ENCODE data around the gene GPATCH1. TPM values are rescaled to one million over a fixed set of nuclear protein-coding genes. Genes with fewer than 3 reads are reported as not detected.

Gene GPATCH1
- total RNA-seq, 2 donors from 2014 or later, result 6.5 to 6.6 TPM

DNA sequence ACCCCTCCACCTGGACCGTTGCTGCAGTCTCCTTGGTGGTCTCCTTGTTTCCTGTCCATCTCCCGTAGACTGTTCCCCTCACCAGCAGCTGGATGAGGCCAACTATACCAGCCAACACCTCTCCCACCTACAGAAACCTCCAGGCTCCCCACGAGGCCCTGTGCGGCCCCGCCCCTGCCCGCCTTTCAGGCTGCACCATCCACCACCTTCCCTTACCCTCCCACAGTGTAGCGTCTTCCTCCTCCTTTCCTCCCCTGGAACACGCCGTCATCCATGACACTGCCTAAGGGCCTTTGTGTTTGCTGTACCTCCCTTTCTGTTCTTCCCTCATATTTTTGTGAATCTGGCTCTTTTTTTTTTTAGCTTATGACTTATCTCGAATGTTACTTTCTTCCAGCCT, 27.2 kb downstream of the GPATCH1 start:
- TF ChIP-seq, protein P1, sequence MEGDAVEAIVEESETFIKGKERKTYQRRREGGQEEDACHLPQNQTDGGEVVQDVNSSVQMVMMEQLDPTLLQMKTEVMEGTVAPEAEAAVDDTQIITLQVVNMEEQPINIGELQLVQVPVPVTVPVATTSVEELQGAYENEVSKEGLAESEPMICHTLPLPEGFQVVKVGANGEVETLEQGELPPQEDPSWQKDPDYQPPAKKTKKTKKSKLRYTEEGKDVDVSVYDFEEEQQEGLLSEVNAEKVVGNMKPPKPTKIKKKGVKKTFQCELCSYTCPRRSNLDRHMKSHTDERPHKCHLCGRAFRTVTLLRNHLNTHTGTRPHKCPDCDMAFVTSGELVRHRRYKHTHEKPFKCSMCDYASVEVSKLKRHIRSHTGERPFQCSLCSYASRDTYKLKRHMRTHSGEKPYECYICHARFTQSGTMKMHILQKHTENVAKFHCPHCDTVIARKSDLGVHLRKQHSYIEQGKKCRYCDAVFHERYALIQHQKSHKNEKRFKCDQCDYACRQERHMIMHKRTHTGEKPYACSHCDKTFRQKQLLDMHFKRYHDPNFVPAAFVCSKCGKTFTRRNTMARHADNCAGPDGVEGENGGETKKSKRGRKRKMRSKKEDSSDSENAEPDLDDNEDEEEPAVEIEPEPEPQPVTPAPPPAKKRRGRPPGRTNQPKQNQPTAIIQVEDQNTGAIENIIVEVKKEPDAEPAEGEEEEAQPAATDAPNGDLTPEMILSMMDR (IDR thresholded peaks at IDR 0.05), result no peak
- peaks cover 36% of the 10 kb centered on the region for H3K36me3 ChIP-seq
- H3K4me1 ChIP-seq (ENCODE audit: control insufficient read depth in 1 of 2, low read depth in 2 of 2), result no peaks in the 10 kb centered on the region
- DNase-seq (ENCODE audit: low spot score) (no peak), ATAC-seq (ENCODE audit: insufficient number of reproducible peaks, low FRiP score, low read depth) (no peak)
- H3K27me3 ChIP-seq (replicated peaks; ENCODE audit: insufficient read depth), result no peaks in the 10 kb centered on the region
- no peak overlapping the region for H3K4me3 ChIP-seq
- H3K9me3 ChIP-seq, result no peaks in the 10 kb centered on the region
- no peak overlapping the region for H3K27ac ChIP-seq

DNA sequence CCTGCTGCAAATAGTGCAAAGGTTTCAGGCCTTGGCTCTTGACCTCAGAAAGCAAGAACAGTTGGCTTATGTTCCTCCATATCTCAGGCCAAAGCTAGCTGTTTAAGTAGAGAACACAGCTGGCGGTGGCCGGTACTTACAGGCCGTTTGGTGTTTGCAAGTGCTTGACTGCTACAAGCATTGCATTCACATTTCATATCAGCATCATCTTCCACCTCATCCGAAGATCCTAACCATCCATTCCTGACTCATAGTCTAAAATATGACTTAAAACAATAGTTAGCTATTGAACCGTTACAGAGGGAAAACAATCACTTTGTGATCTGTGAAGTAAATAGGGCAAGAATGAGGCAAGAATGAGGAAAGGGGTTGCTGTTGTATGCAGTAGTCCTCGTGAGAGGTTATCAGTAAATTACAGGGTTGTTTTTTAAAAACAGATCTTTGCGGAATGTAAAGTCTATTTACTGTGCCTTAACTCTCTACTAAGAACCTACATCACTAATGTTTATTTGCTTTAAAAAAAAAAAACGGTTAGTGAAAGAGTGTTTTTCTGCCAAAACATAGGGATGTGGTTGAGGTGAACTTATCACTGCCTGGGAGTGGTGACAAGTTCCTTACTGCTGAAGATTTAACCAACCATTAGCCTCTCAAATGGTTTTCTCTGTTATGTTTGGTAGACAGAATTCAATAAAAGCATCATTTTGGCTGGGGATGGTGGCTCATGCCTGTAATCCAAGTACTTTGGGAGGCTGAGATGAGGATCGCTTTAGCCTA, 29.3 kb downstream of the GPATCH1 start:
- ATAC-seq (ENCODE audit: insufficient number of reproducible peaks, low FRiP score, low read depth), result no peak
- Histone ChIP-seq H3K27ac (no peak overlapping the region), H3K36me3 (peaks cover 49% of the 10 kb centered on the region), H3K27me3 (replicated peaks; ENCODE audit: insufficient read depth) (no peaks in the 10 kb centered on the region), H3K9me3 (no peaks in the 10 kb centered on the region), H3K4me3 (no peak overlapping the region), H3K4me1 (ENCODE audit: control insufficient read depth in 1 of 2, low read depth in 2 of 2) (no peaks in the 10 kb centered on the region)
- TF ChIP-seq, protein P1 (IDR thresholded peaks at IDR 0.05), result no peak
- no peak for DNase-seq (ENCODE audit: low spot score)

DNA sequence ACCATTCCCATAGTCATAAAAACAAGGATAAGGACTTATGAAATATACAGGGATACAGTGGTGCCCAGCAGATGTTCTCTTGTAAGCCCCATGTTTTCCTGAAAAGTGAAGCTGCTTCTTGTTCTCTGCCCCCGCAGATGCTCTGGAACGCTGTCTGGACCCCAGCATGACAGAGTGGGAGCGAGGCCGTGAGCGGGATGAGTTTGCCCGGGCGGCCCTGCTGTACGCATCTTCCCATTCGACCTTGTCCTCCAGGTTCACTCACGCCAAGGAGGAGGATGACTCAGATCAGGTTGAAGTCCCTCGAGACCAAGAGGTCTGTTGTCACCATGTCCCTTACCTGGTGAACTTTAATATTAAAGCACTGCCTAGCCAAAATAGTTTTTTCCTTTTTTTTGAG, 30.6 kb downstream of the GPATCH1 start:
- TF ChIP-seq, protein P1 (IDR thresholded peaks at IDR 0.05), result no peak
- Histone ChIP-seq H3K4me3 (no peak overlapping the region), H3K27ac (no peak overlapping the region), H3K4me1 (ENCODE audit: control insufficient read depth in 1 of 2, low read depth in 2 of 2) (no peaks in the 10 kb centered on the region), H3K27me3 (replicated peaks; ENCODE audit: insufficient read depth) (no peaks in the 10 kb centered on the region), H3K36me3 (peaks cover 47% of the 10 kb centered on the region), H3K9me3 (no peaks in the 10 kb centered on the region)
- ATAC-seq (ENCODE audit: insufficient number of reproducible peaks, low FRiP score, low read depth), result no peak
- no peak for DNase-seq (ENCODE audit: low spot score)

DNA sequence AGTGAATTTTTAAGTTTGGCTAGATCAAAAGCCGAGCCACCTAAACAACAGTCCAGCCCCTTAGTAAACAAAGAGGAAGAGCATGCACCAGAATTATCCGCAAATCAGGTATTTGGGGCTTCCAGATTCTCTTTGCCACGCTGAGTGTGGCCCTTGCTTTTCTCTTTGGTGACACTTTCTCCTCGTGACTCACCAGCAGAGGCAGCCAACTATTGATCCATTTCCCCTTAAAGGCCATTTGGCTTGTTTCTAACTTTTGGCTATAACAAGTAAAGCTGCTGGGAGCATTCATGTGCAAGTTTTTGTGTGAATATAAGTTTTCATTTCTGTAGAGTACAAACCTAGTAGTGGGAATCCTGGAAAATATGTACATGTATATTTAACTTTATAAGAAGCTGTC, 33.3 kb downstream of the GPATCH1 start:
- H3K27me3 ChIP-seq (replicated peaks; ENCODE audit: insufficient read depth), result no peaks in the 10 kb centered on the region
- no peaks in the 10 kb centered on the region for H3K4me1 ChIP-seq (ENCODE audit: control insufficient read depth in 1 of 2, low read depth in 2 of 2)
- no peak for DNase-seq (ENCODE audit: low spot score)
- H3K27ac ChIP-seq, result no peak overlapping the region
- peaks cover 56% of the 10 kb centered on the region for H3K36me3 ChIP-seq
- TF ChIP-seq, protein P1 (IDR thresholded peaks at IDR 0.05), result no peak
- no peaks in the 10 kb centered on the region for H3K9me3 ChIP-seq
- ATAC-seq (ENCODE audit: insufficient number of reproducible peaks, low FRiP score, low read depth), result no peak
- no peak overlapping the region for H3K4me3 ChIP-seq

DNA sequence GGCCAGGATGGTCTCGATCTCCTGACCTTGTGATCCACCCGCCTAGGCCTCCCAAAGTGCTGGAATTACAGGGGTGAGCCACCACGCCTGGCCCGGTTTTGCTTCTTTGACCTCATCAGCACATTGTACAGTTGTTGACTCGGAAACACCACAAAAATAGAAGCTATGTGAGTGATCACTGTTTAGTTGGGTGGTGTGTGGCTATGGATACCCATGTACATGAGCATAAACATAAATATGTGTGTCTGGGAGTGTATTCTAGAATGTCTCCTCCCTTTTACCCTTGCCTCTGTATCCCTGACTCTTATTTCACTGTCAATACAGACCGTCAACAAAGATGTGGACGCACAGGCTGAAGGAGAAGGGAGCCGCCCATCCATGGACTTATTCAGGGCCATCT, 36.5 kb downstream of the GPATCH1 start:
- H3K27ac ChIP-seq, result no peak overlapping the region
- no peaks in the 10 kb centered on the region for H3K4me1 ChIP-seq (ENCODE audit: control insufficient read depth in 1 of 2, low read depth in 2 of 2)
- no peak overlapping the region for H3K4me3 ChIP-seq
- no peaks in the 10 kb centered on the region for H3K9me3 ChIP-seq
- DNase-seq (ENCODE audit: low spot score), result no peak
- ATAC-seq (ENCODE audit: insufficient number of reproducible peaks, low FRiP score, low read depth), result no peak
- TF ChIP-seq, protein P1 (IDR thresholded peaks at IDR 0.05), result no peak
- no peaks in the 10 kb centered on the region for H3K27me3 ChIP-seq (replicated peaks; ENCODE audit: insufficient read depth)
- peaks cover 39% of the 10 kb centered on the region for H3K36me3 ChIP-seq

Data from thoracic aorta (tissue), 2 donors.